Smooth muscle cell (in vitro differentiated cells): ENCODE data around the gene DMRT3. TPM values are rescaled to one million over a fixed set of nuclear protein-coding genes. Genes with fewer than 3 reads are reported as not detected.

ENCODE experiments used
- DNase-seq: peaks from one replicate; lab custom pipeline; 2025; ENCODE audit not compliant: unreplicated experiment; lab: John Stamatoyannopoulos, UW
- H2AFZ ChIP-seq: fragments of 200-600 bp; sonication (generic); 2 replicates; pipeline ENCODE4 v1.6.0; 2016; ENCODE audit warnings: antibody characterized with exemption, low read depth, mild to moderate bottlenecking
- H3F3A ChIP-seq: fragments of 200-600 bp; sonication (generic); 2 replicates; pipeline ENCODE4 v1.6.0; 2017; ENCODE audit warnings: antibody characterized with exemption, low read depth
- H3K27ac ChIP-seq: fragments of 200-600 bp; sonication (generic); 2 replicates; pipeline ENCODE4 v1.5.1; 2016; ENCODE audit warnings: low read depth, mild to moderate bottlenecking
- H3K27me3 ChIP-seq: fragments of 200-600 bp; sonication (generic); 2 replicates; pipeline ENCODE4 v1.6.1; 2016; ENCODE audit warnings: low read depth, mild to moderate bottlenecking
- H3K36me3 ChIP-seq: fragments of 200-600 bp; sonication (generic); 2 replicates; pipeline ENCODE4 v1.5.1; 2016; ENCODE audit warnings: low read depth
- H3K4me1 ChIP-seq: fragments of 200-600 bp; sonication (generic); 2 replicates; pipeline ENCODE4 v1.5.1; 2016; ENCODE audit warnings: low read depth
- H3K4me2 ChIP-seq: fragments of 200-600 bp; sonication (generic); 2 replicates; pipeline ENCODE4 v1.6.0; 2016; ENCODE audit warnings: mild to moderate bottlenecking
- H3K4me3 ChIP-seq: fragments of 200-600 bp; sonication (generic); 2 replicates; pipeline ENCODE4 v1.5.1; 2016; ENCODE audit warnings: mild to moderate bottlenecking
- H3K79me2 ChIP-seq: fragments of 200-600 bp; sonication (generic); 2 replicates; pipeline ENCODE4 v1.6.0; 2016; ENCODE audit warnings: low read depth, mild to moderate bottlenecking
- H3K9ac ChIP-seq: fragments of 200-600 bp; sonication (generic); 2 replicates; pipeline ENCODE4 v1.6.0; 2016; ENCODE audit warnings: low read depth
- H3K9me3 ChIP-seq: fragments of 200-600 bp; sonication (generic); replicated peaks from 2 replicates; pipeline ENCODE4 v1.5.1; 2016; ENCODE audit warnings: low read depth
- H4K20me1 ChIP-seq: fragments of 200-600 bp; sonication (generic); 2 replicates; pipeline ENCODE4 v1.6.0; 2016; ENCODE audit warnings: low read depth
- CTCF ChIP-seq: fragments of 200-600 bp; sonication (generic); IDR thresholded peaks from 2 replicates; pipeline ENCODE4 v1.5.1; 2017; ENCODE audit warnings: borderline replicate concordance, mild to moderate bottlenecking, antibody characterized with exemption; ENCODE audit not compliant: insufficient read depth, poor library complexity, severe bottlenecking
- WGBS: methylation state at CpG from one replicate; pipeline ENCODE4 v1.1.7; 2016; ENCODE audit warnings: low lambda C conversion rate; 5-methylcytosine and 5-hydroxymethylcytosine counted together
- polyA plus RNA-seq: library from polyadenylated mRNA; unstranded; fragments of >200 nt; fragmentation: Nextera tagmentation; extraction: Ambion mirVana; gene quantifications from 2 replicates; pipeline ENCODE4 v1.2.1, GENCODE V29; 2016
- total RNA-seq: library from RNA; depleted of rRNA; stranded (reverse); fragments of >200 nt; gene quantifications from 2 replicates; pipeline ENCODE4 v1.2.3, GENCODE V29; 2014

DMRT3 gene
- total and polyA plus RNA-seq, 2 experiments from 2014 or later: not detected

DNA sequence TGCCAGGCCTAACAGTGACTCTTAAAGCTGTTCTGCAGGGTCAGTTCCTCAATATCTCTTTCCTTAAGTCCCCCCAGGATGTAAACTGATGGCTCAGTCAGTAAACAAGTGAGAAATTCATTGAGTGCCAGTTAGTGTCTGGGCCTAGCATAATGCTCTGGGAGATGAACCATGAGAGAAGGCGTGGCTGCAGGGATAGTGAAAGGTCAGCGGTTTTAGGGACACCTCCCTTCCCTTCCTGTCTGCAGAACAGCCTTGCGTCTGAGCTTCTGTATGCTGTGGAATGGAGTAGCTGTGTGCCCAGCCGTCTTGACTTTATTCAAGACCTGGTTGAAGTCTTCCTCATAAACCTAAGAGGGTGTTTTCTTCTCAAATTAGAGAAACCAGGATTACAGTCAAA is 46.7 kb upstream of the DMRT3 start:
- no peak for DNase-seq
- 82% methylated on average over 4 of the region's 4 CpGs for WGBS
- Histone ChIP-seq H2AFZ (no peak overlapping the region), H3K4me1 (no peaks in the 10 kb centered on the region), H3K9ac (no peak overlapping the region), H3K36me3 (no peaks in the 10 kb centered on the region), H3K9me3 (no peaks in the 10 kb centered on the region), H3K79me2 (no peaks in the 10 kb centered on the region), H3K4me2 (no peak overlapping the region), H3K4me3 (no peak overlapping the region), H3K27ac (no peak overlapping the region), H3K27me3 (no peaks in the 10 kb centered on the region), H4K20me1 (no peaks in the 10 kb centered on the region), H3F3A (no peaks in the 10 kb centered on the region)
- TF ChIP-seq CTCF: no peak

DNA sequence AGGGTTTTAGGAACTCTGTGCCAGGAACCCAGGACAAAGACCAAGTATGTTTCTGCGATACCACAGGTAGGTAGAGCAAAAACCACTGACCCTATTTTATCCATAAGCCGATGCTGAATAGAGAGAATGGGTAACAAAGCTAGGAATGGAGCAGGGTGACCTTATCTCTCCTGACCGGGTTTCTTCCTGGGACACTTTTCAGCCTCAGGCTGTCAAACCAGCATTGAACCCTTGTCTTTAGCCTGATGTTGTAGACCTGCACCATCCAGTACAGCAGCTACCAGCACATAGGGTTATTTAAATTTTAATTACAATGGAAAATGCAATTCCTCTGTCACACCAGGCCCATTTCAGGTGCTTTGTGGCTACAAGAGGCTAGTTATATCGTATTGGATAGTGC is 43.1 kb upstream of the DMRT3 start:
- H3K4me2 ChIP-seq: no peak overlapping the region
- H3K27ac ChIP-seq: no peak overlapping the region
- H3F3A ChIP-seq: no peaks in the 10 kb centered on the region
- H3K4me3 ChIP-seq: no peak overlapping the region
- H3K27me3 ChIP-seq: no peaks in the 10 kb centered on the region
- no peaks in the 10 kb centered on the region for H3K9me3 ChIP-seq
- no peak for TF ChIP-seq CTCF
- no peaks in the 10 kb centered on the region for H3K4me1 ChIP-seq
- 85% methylated on average over 4 of the region's 4 CpGs for WGBS
- H2AFZ ChIP-seq: no peak overlapping the region
- H3K9ac ChIP-seq: no peak overlapping the region
- H3K79me2 ChIP-seq: no peaks in the 10 kb centered on the region
- no peaks in the 10 kb centered on the region for H3K36me3 ChIP-seq
- H4K20me1 ChIP-seq: no peaks in the 10 kb centered on the region
- no peak for DNase-seq

DNA sequence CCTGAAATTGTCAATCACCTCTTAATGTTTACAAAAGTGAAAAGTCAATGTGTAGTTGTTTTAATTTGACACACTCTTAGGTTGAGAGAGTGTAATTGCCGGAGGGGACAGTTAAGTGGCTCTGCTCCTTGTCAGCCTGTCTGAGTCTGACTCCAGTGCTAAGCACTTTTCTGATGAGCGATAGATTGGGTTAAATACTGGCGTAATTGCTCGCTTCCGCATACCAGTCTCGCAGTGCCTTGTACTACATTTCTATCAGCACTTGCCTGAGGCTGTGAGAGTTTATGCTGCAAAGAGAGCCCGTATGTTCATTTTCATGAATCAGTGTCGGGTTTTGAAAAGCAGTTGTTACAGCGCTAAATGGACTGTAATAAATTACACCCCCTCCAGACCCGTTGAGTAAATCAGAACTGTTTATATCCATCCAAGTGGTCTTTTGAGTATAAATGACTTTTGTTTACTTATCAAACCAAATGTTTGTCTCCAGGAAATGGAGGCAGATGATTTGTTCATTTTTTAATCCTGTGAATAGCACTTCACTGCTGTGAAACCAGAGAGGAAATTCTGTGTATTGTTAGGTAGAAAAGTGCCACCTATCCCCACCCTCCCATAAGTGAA is 41.0 kb upstream of the DMRT3 start:
- Histone ChIP-seq H3K4me1 (no peaks in the 10 kb centered on the region), H3K4me3 (no peak overlapping the region), H3K4me2 (peak overlapping the region; percentile 32), H3K27ac (no peak overlapping the region), H2AFZ (no peak overlapping the region), H3F3A (no peaks in the 10 kb centered on the region), H3K27me3 (no peaks in the 10 kb centered on the region), H3K79me2 (no peaks in the 10 kb centered on the region), H3K36me3 (no peaks in the 10 kb centered on the region), H3K9ac (no peak overlapping the region), H4K20me1 (no peaks in the 10 kb centered on the region), H3K9me3 (no peaks in the 10 kb centered on the region)
- no peak for TF ChIP-seq CTCF
- 40% methylated on average over 10 of the region's 10 CpGs for WGBS
- no peak for DNase-seq
